DND-41 (cell line): Measurements from ENCODE around the gene OSBPL10.

Experiments used
- EZH2 ChIP-seq: IDR thresholded peaks from 3 replicates; pipeline ENCODE4 v1.6.1; 2012; ENCODE audit warnings: borderline replicate concordance, low read depth, mild to moderate bottlenecking, moderate library complexity, low read length, inconsistent platforms; ENCODE audit not compliant: severe bottlenecking
- TF ChIP-seq, protein P1 (sequence below): IDR thresholded peaks from 2 replicates; pipeline ENCODE4 v1.5.1; 2012; ENCODE audit warnings: borderline replicate concordance, low read length, moderate library complexity, mild to moderate bottlenecking; ENCODE audit not compliant: poor library complexity, severe bottlenecking; ENCODE audit errors: extremely low read depth

GRCh38 chr3:31959251-31959650 is 21.8 kb downstream of the OSBPL10 start:
- TF ChIP-seq, protein P1, sequence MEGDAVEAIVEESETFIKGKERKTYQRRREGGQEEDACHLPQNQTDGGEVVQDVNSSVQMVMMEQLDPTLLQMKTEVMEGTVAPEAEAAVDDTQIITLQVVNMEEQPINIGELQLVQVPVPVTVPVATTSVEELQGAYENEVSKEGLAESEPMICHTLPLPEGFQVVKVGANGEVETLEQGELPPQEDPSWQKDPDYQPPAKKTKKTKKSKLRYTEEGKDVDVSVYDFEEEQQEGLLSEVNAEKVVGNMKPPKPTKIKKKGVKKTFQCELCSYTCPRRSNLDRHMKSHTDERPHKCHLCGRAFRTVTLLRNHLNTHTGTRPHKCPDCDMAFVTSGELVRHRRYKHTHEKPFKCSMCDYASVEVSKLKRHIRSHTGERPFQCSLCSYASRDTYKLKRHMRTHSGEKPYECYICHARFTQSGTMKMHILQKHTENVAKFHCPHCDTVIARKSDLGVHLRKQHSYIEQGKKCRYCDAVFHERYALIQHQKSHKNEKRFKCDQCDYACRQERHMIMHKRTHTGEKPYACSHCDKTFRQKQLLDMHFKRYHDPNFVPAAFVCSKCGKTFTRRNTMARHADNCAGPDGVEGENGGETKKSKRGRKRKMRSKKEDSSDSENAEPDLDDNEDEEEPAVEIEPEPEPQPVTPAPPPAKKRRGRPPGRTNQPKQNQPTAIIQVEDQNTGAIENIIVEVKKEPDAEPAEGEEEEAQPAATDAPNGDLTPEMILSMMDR: no peak
- no peak for TF ChIP-seq EZH2
